AG09319 (cell line): ENCODE data around the gene POC1A.
"Not testable (repeated sequence)": the region's sequence is repeated elsewhere in the genome, so short reads cannot be mapped to it uniquely, and the experiment has no call there.

Experiments
- DNase-seq: peaks from one replicate; pipeline ENCODE4 v3.0.0-alpha.2; 2010; ENCODE audit warnings: low read depth; ENCODE audit errors: extremely low read depth
- CTCF ChIP-seq: IDR thresholded peaks from 2 replicates; pipeline ENCODE4 v1.5.1; 2011; ENCODE audit warnings: low read depth, mild to moderate bottlenecking, inconsistent platforms, low read length, moderate library complexity

The POC1A gene

DNA sequence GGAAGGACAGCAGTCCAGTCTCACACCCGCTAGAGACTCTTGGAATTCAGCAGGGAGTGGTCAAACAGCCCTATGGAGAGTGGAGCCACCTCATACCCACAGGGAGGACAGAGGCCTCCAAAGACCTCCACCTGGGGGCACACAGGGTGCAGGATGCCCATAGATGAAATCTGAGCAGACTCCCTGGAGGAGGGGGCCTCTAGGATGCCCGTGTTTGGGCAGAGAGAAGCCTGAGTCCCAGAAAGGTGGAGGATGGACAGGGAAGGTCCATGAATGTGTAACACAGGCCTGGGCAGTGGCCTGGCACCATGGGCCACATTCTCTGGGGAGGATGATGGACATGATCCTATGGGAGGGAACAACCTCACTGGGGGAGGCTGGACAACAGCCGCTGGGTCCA, 119.6 kb downstream of the POC1A start:
- TF ChIP-seq CTCF, result no peak
- DNase-seq, result no peak

GRCh38 chr3:52034212-52034611, 120.0 kb downstream of the POC1A start:
- DNase-seq, result no peak
- TF ChIP-seq CTCF, result no peak

DNA sequence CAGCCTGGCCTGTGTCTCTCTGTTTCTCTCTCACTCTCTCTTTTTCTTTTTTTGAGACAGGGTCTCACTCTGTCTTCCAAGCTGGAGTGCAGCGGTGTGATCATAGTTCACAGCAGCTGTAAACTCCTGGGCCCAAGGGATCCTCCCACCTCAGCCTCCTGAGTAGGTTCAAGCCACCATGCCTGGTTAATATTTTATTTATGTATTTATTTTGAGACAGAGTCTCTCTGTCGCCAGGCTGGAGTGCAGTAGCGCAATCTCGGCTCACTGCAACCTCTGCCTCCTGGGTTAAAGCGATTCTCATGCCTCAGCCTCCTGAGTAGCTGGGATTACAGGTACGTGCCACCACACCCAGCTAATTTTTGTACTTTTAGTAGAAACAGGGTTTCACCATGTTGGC, 120.5 kb downstream of the POC1A start:
- not testable (repeated sequence) for DNase-seq

GRCh38 chr3:52032702-52033408, 121.4 kb downstream of the POC1A start:
- TF ChIP-seq CTCF, result no peak
- DNase-seq, result no peak

- DNase-seq, result no peak
- TF ChIP-seq CTCF, result no peak
Observed at GRCh38 chr3:52031896-52032295, 122.3 kb downstream of the POC1A start.

- DNase-seq, result no peak
- no peak for TF ChIP-seq CTCF
Observed at GRCh38 chr3:52030714-52031310, 123.4 kb downstream of the POC1A start.

DNA sequence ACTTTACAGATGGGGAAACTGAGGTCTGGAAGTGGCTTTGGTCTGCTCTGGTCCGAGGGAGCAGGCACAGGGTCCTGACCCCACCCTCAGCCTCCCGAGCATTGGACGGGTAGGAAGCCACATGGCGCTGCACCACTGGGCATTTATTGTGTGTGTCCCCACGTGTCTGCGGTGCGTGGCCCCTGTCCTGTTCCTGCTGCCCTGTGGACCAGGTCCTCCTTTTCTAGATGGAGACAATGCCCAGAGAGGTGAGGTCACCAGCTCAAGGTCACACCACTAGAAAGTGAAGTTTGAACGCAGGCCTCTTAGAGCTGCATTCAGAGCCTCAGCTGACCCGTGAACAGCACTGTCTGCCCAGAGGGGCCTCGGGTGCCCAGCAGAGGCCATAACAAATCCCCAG, 124.7 kb downstream of the POC1A start:
- no peak for DNase-seq
- TF ChIP-seq CTCF, result no peak

- no peak for TF ChIP-seq CTCF
Observed at GRCh38 chr3:52029053-52029452, 125.2 kb downstream of the POC1A start.

More at GRCh38 chr3:52029053-52029452, 125.2 kb downstream of the POC1A start:
- DNase-seq, result no peak
